Kidney epithelial cell (primary cell): ENCODE results near the gene NINL. TPM values are rescaled to one million over a fixed set of nuclear protein-coding genes. Genes with fewer than 3 reads are reported as not detected.

Experiments used
- DNase-seq: peaks from one replicate; pipeline ENCODE4 v3.0.0-alpha.2; 2010; ENCODE audit warnings: low read depth
- H3K27me3 ChIP-seq: 2 replicates; pipeline ENCODE4 v1.6.0; 2011; ENCODE audit warnings: low read length; ENCODE audit not compliant: control insufficient read depth, insufficient read depth
- H3K36me3 ChIP-seq: 2 replicates; pipeline ENCODE4 v1.5.1; 2011; ENCODE audit warnings: low read length; ENCODE audit not compliant: control insufficient read depth, insufficient read depth
- H3K4me3 ChIP-seq: 2 replicates; pipeline ENCODE4 v1.5.1; 2011; ENCODE audit warnings: low read depth, mild to moderate bottlenecking, control low read depth, low read length
- total RNA-seq: library from RNA; depleted of rRNA; stranded (reverse); fragments of >200 nt; gene quantifications from 2 replicates; pipeline ENCODE4 v1.2.3, GENCODE V29; 2015
- TF ChIP-seq, protein P1 (sequence below): IDR thresholded peaks from 2 replicates; pipeline ENCODE4 v1.5.1; 2011; ENCODE audit warnings: mild to moderate bottlenecking, moderate library complexity, low read length, control low read depth, inconsistent platforms; ENCODE audit not compliant: insufficient read depth, poor library complexity, severe bottlenecking

NINL gene
- total RNA-seq, 1 donor from 2014 or later, result 19.6 TPM

DNA sequence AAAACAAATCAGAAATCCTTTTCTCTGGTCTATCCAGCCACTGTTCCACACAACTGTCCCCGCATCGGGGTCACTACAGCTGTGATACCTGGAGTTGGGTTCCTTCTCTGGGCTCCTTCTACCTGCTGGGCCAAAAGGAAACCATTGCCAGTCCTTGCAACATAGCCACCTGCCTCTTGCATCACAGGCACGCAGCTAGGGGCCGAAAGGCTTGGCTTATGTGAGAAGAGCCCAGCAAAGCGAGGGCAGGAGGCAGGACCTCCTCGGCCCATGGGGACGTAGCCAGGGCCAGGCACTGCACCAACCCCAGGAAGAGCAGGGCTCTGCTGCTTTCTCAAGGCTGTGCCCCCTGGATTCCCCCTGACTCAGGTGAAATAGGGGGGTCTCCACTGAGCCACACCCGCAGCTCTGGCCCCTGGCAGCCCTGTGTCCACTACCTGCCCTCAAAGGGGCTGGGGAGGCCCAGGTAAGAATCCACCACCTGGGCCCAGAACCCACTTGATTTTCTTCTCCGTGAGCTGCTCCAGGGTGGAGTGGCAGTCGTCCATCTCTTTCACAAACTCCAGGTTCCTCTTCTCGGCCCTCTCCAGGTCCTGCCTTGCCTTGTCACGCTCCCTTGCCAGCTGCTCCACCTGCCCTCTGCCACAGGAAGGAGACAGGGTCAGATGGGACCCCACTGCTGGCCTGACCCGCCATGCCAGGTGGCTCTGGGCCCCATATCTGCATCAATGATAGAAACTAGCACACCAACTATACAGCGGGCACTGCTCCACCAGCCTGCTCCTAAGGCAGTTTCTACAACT, 89.0 kb downstream of the NINL start:
- Histone ChIP-seq H3K4me3 (no peak overlapping the region), H3K36me3 (no peaks in the 10 kb centered on the region), H3K27me3 (no peaks in the 10 kb centered on the region)
- no peak for DNase-seq
- TF ChIP-seq, protein P1, sequence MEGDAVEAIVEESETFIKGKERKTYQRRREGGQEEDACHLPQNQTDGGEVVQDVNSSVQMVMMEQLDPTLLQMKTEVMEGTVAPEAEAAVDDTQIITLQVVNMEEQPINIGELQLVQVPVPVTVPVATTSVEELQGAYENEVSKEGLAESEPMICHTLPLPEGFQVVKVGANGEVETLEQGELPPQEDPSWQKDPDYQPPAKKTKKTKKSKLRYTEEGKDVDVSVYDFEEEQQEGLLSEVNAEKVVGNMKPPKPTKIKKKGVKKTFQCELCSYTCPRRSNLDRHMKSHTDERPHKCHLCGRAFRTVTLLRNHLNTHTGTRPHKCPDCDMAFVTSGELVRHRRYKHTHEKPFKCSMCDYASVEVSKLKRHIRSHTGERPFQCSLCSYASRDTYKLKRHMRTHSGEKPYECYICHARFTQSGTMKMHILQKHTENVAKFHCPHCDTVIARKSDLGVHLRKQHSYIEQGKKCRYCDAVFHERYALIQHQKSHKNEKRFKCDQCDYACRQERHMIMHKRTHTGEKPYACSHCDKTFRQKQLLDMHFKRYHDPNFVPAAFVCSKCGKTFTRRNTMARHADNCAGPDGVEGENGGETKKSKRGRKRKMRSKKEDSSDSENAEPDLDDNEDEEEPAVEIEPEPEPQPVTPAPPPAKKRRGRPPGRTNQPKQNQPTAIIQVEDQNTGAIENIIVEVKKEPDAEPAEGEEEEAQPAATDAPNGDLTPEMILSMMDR, result no peak

DNA sequence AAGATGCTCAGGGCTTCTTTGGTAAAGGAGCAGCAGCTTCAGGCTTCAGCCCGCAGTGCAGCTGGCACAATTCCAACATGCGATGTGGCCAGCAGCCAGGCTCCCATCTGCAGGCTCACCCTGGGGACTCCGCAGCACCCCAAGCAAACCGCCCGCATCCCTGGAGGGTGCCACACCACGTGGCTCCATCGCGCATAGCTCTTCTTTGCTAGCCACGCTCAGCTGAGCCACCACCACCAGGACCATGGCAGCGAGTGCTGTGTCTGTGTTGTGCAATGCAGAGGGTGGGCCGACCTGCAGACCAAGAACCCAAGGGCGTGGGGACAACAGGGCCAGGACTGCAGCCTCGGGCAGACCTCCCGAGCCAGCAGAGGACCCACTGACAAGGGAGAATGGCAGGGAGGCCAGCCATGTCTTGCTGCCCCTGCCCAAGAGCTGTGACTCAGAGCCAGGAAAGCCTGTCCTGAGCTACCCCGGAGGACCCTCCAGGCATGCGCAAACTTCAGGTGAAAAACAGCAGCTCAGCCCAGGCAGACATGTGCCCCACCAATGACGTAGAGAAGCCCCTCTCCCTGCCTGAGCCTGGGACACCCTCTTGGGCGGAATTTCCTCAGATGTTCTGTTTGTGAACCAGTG, 90.0 kb downstream of the NINL start:
- H3K36me3 ChIP-seq, result no peaks in the 10 kb centered on the region
- TF ChIP-seq, protein P1, result no peak
- H3K4me3 ChIP-seq, result no peak overlapping the region
- no peaks in the 10 kb centered on the region for H3K27me3 ChIP-seq
- DNase-seq, result no peak

DNA sequence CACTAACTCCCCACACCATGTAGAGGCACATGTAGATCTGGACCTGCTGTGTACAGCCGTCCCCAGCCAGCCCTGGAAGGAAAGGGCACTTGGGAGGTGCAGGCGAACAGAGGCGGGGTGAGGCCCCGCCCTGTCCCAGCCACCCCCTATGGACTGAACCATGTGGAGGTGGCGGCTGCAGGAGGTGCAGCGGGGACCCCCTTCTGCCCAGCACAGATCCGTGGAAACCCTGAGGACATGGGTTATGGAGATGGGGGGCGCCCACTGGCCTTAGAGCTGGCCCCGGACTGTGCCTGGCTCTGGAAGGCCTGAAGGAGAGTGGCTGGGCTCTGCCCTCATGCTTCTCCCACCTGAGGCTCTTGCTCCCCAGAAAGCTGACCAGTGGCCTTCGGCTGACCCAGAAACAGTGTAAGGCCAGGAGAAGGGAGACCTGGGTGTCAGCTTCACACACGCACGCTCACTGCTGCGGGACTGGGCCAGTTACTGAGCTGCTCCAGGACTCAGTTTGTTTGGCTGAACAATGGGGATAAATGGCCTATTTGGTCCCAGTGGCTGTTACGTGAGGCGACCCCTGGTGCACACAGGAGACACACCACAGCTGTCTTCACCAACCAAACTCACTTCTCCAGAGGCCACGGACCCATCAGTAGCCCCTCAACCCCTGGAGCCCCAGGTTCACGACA, 90.7 kb downstream of the NINL start:
- Histone ChIP-seq H3K4me3 (no peak overlapping the region), H3K36me3 (no peaks in the 10 kb centered on the region), H3K27me3 (no peaks in the 10 kb centered on the region)
- TF ChIP-seq, protein P1, result no peak
- DNase-seq, result no peak

DNA sequence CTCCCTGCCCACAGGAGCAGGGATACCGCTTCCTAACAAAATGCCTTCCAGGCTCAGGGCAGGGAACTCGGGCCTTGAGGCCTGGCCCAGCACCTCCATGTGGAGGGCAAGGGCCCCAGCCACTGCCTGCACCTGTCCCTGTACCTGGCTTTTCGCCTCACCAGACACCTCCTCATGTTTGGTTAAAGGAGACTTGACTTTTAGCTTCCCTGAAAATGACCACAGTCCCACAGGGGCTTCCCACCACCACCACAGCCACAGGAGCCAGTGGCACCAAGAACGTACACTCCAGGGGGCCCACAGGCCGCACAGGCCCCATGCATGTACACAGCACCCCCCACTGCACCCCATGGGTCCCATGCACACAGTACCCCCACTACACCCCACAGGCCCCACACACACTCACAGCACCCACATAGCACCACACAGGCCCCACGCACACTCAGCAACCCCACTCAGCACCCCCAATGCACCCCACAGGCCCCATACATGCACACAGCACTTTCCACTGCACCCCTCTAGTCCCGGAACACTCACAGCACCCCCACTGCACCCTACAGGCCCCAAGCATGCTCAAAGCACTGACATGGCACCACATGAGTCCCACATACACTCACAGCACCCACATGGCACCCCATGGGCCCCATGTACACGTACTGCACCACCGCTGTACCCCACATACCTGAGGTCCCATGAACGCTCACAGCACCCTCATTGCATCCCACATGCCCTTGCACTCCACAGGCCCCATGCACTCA, 91.4 kb downstream of the NINL start:
- no peak for DNase-seq
- Histone ChIP-seq H3K36me3 (no peaks in the 10 kb centered on the region), H3K27me3 (no peaks in the 10 kb centered on the region), H3K4me3 (no peak overlapping the region)
- TF ChIP-seq, protein P1, result no peak

DNA sequence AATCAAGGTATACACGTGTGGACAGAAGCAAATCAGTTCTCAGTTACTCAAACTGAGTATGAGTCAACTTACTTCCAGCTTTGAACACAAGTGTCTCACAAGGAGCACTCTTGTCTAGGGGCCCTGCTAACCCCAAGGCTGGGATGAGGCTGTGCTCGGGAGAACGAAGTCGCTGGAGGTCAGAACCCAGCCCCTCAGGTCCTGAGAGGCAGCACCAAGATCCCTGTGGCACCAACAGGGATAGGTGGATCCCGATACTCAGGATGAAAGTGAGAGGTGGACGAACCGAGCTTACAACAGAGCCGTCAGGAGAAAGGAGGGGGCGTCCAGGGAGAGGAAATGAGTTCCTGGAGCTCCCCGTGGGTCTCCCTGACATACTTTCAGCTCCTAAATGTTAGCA, 92.2 kb downstream of the NINL start:
- Histone ChIP-seq H3K27me3 (no peaks in the 10 kb centered on the region), H3K36me3 (no peaks in the 10 kb centered on the region), H3K4me3 (no peak overlapping the region)
- TF ChIP-seq, protein P1, result no peak
- DNase-seq, result no peak
